Gastrocnemius medialis (tissue), 4 donors: ENCODE data around the gene ACHE. TPM values are rescaled to one million over a fixed set of nuclear protein-coding genes. Genes with fewer than 3 reads are reported as not detected.

ENCODE experiments used
- ATAC-seq, 2 donors: fragments of 150-250 bp; one replicate each; pipeline ENCODE4 v1.9.1; 2016
- DNase-seq, 2 donors: peaks; one replicate each; pipeline ENCODE4 v3.0.0-alpha.2; 2019
- H3K27ac ChIP-seq, 4 donors: fragments of 200-600 bp; sonication (generic); 1 replicate in 1 of 4; 2 replicates in 3 of 4; pipeline ENCODE4 v1.5.1; 2016 to 2018; ENCODE audit warnings: mild to moderate bottlenecking in 2 of 4, moderate library complexity in 1 of 4
- H3K27me3 ChIP-seq, 3 donors: fragments of 200-600 bp; sonication (generic) in 2 of 3; 1 replicate in 1 of 3; 2 replicates in 2 of 3; pipeline versions ENCODE4 v1.5.1 to v1.6.0; 2016 to 2019; ENCODE audit warnings: mild to moderate bottlenecking in 1 of 3, moderate library complexity in 1 of 3
- H3K36me3 ChIP-seq, 2 donors: fragments of 200-600 bp; sonication (generic) in 1 of 2; one replicate each; pipeline ENCODE4 v1.5.1; 2017 to 2018
- H3K4me1 ChIP-seq, 2 donors: fragments of 200-600 bp; sonication (generic) in 1 of 2; one replicate each; pipeline ENCODE4 v1.5.1; 2016 to 2017; ENCODE audit warnings: mild to moderate bottlenecking in 2 of 2
- H3K4me3 ChIP-seq, 4 donors: fragments of 200-600 bp; sonication (generic) in 3 of 4; 1 replicate in 1 of 4; 2 replicates in 3 of 4; pipeline ENCODE4 v1.5.1; 2016 to 2019; ENCODE audit warnings: mild to moderate bottlenecking in 2 of 4
- H3K9me3 ChIP-seq, 3 donors: fragments of 200-600 bp; sonication (generic) in 2 of 3; 1 replicate in 1 of 3; 2 replicates in 2 of 3; pipeline ENCODE4 v1.5.1; 2016 to 2019
- POLR2A ChIP-seq, 2 donors: fragments of 450-650 bp; IDR thresholded peaks; one replicate each; pipeline ENCODE4 v1.6.1; 2017; ENCODE audit warnings: antibody characterized with exemption in 2 of 2, mild to moderate bottlenecking in 2 of 2, moderate library complexity in 2 of 2
- in situ Hi-C, 4 donors: fragments of 200-750 bp; cut with MboI; loops; one replicate each; pipeline versions ENCODE4 v1.15.0 to v1.8.0; 2017; ENCODE audit warnings: low sequenced_read_pairs in 4 of 4
- intact Hi-C: fragments of 100-400 bp; cut with DNase I; formaldehyde crosslinking; loops from one replicate; pipeline ENCODE4 v1.15.1; 2023; ENCODE audit warnings: low total_unique reads
- total RNA-seq, 4 donors: library from RNA; depleted of rRNA; stranded (reverse); fragments of >200 nt; gene quantifications; one replicate each; pipeline versions ENCODE4 v1.1.0 to v1.2.3, GENCODE V29; 2016
- TF ChIP-seq, protein P1 (sequence below), 5 experiments: fragments of 450-650 bp in 3 of 5; fragments of 200-600 bp in 2 of 5; sonication (generic) in 2 of 5; IDR thresholded peaks in 4 of 5; conservative IDR thresholded peaks in 1 of 5; 1 replicate in 4 of 5; 2 replicates in 1 of 5; pipeline ENCODE4 v1.5.1; 2016 to 2019; ENCODE audit warnings: antibody characterized with exemption in 5 of 5, mild to moderate bottlenecking in 3 of 5, moderate library complexity in 3 of 5

ACHE gene
- total RNA-seq, 4 donors from 2014 or later = 6.5 to 59.5 (median 11.4) TPM

DNA sequence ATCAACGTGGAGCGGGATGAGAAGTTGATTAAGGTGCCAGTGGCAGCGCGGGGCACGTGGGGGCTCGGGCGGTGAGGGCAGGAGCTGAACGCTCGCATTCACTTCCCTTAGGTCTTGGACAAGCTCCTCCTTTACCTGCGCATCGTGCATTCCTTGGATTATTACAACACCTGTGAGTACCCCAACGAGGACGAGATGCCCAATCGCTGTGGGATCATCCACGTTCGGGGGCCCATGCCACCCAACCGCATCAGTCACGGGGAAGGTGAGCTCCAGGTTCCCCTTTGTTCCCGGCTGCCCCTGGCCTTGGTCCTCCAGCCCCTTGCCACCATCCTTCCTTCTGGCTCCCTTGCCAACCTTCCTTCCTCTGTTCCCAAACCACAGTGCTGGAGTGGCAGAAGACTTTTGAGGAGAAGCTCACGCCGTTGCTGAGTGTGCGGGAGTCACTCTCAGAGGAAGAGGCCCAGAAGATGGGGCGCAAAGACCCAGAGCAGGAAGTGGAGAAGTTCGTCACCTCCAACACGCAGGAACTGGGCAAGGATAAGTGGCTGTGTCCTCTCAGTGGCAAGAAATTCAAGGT lies 8.7 kb downstream of the ACHE start:
- H3K4me3 ChIP-seq = no peak overlapping the region
- in situ Hi-C loops = no loop called here

DNA sequence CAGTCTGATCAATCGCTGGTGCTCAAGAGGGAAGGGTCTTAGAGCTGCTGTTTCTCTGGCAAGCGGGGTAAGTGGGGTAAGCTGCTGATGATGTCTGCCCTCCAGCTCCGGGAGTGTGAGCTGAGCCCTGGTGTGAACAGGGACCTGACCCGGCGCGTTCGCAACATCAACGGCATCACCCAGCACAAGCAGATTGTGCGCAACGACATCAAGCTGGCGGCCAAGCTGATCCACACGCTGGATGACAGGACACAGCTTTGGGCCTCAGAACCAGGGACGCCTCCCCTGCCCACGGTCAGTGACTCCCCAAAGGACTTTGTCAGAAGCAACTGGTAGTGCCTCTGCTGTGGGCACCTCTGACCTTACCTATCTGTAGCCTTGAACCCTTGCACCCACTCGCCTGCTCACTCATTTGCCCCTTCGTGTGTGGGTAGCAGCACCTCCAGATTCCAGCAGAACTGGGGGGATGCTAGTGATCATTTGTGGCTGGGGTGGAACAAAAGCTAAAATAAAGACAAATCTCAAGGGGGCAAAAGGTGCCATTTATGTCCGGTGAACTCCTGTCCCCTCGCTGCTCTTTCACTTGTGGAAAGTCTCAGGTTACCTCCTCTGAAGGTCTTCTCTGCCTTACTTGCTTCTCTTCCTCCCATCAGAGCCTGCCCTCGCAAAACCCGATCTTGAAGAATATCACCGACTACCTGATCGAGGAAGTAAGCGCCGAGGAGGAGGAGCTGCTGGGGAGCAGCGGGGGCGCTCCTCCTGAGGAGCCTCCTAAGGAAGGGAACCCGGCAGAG lies 9.3 kb downstream of the ACHE start:
- Histone ChIP-seq H3K27me3 (no peaks in the 10 kb centered on the region), H3K27ac (peak overlapping the region in 1 of 4 donors; percentile 95), H3K4me3 (no peak overlapping the region), H3K4me1 (peaks cover 14 to 30% of the 10 kb centered on the region in 2 donors), H3K9me3 (no peaks in the 10 kb centered on the region), H3K36me3 (peaks cover 0 to 73% of the 10 kb centered on the region in 2 donors)
- no peak for ATAC-seq
- intact Hi-C loops (no loop called here), in situ Hi-C loops (no loop called here)
- no peak for DNase-seq
- no peak for TF ChIP-seq POLR2A (IDR thresholded peaks at IDR 0.05)
- TF ChIP-seq, protein P1, sequence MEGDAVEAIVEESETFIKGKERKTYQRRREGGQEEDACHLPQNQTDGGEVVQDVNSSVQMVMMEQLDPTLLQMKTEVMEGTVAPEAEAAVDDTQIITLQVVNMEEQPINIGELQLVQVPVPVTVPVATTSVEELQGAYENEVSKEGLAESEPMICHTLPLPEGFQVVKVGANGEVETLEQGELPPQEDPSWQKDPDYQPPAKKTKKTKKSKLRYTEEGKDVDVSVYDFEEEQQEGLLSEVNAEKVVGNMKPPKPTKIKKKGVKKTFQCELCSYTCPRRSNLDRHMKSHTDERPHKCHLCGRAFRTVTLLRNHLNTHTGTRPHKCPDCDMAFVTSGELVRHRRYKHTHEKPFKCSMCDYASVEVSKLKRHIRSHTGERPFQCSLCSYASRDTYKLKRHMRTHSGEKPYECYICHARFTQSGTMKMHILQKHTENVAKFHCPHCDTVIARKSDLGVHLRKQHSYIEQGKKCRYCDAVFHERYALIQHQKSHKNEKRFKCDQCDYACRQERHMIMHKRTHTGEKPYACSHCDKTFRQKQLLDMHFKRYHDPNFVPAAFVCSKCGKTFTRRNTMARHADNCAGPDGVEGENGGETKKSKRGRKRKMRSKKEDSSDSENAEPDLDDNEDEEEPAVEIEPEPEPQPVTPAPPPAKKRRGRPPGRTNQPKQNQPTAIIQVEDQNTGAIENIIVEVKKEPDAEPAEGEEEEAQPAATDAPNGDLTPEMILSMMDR (IDR thresholded peaks at IDR 0.05 in 4 of 5, conservative IDR thresholded peaks at IDR 0.05 in 1 of 5) = no peak

More for the DNA sequence above, 8.7 kb downstream of the ACHE start:
- H3K4me1 ChIP-seq = peaks cover 14 to 30% of the 10 kb centered on the region in 2 donors
- H3K27me3 ChIP-seq = no peaks in the 10 kb centered on the region
- peaks cover 0 to 66% of the 10 kb centered on the region in 2 donors for H3K36me3 ChIP-seq
- no peak for DNase-seq
- ATAC-seq = no peak
- H3K27ac ChIP-seq = peak overlapping the region in 3 of 4 donors; percentile 32 to 96 (median 95)
- intact Hi-C loops = no loop called here
- TF ChIP-seq POLR2A (IDR thresholded peaks at IDR 0.05) = no peak
- TF ChIP-seq, protein P1 (IDR thresholded peaks at IDR 0.05 in 4 of 5, conservative IDR thresholded peaks at IDR 0.05 in 1 of 5) = no peak
- H3K9me3 ChIP-seq = no peaks in the 10 kb centered on the region

DNA sequence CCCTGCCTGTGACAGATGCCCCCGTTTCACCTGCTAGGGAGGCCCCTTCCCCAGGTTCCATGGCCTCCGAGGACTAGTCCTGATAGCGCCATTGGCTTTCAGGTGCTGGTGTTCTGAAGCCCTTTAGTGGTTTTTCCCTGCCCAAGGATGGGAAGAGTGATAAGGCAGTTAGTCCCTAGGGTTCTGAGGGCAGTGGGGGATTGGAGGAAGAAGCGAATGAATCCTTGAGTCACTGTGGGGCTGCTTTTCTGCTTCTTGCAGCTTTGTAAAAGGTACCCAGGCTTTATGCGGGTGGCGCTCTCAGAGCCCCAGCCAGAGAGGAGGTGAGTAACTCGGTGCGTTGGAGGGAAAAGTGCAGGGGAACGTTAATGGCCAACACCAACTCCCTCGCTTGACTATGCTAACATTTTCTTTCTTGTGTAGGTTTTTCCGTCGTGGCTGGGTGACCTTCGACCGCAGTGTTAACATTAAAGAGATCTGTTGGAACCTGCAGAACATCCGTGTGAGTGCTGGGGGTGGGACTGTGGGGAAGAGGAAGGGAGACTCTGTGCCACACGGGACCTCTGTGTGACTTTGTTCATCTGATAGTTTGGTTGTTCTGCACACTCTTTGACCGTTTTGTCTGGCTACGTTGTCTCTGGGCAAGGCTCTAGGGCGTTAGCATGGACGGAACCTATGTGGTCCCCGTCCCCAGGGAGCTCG lies 10.1 kb downstream of the ACHE start:
- TF ChIP-seq POLR2A (IDR thresholded peaks at IDR 0.05) = no peak
- TF ChIP-seq, protein P1 (IDR thresholded peaks at IDR 0.05 in 4 of 5, conservative IDR thresholded peaks at IDR 0.05 in 1 of 5) = no peak
- no peak for ATAC-seq
- Histone ChIP-seq H3K36me3 (peaks cover 0 to 80% of the 10 kb centered on the region in 2 donors), H3K9me3 (no peaks in the 10 kb centered on the region), H3K4me3 (no peak overlapping the region), H3K27me3 (no peaks in the 10 kb centered on the region), H3K27ac (no peak overlapping the region), H3K4me1 (peaks cover 14 to 22% of the 10 kb centered on the region in 2 donors)
- intact Hi-C loops = no loop called here
- DNase-seq = no peak
- in situ Hi-C loops = no loop called here

DNA sequence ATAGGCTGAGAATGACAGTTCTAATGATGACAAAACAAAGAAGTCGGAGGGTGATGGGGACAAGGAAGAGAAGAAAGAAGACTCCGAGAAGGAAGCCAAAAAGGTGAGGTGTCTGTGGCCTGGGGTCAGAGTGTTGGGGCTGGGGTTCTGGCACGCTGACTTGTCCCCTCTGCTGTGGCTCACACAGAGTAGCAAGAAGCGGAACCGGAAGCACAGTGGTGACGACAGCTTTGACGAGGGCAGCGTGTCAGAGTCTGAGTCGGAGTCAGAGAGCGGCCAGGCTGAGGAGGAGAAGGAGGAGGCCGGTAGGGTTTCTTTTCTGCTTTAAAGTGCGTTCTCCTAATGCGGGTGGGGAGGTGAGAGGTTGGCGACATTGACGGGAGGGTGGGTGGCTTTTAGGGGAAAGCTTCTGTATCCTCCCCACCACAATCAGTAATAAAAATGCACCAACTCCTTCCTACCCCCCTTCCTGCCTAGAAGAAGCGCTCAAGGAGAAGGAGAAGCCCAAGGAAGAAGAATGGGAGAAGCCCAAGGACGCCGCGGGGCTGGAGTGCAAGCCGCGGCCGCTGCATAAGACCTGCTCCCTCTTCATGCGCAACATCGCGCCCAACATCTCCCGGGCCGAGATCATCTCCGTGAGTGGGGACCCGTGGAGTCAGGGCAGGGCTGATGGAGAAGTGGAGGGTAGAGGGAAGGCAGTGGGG lies 10.8 kb downstream of the ACHE start:
- H3K4me1 ChIP-seq = peaks cover 16% of the 10 kb centered on the region in 2 donors
- H3K36me3 ChIP-seq = peaks cover 0 to 85% of the 10 kb centered on the region in 2 donors
- TF ChIP-seq POLR2A (IDR thresholded peaks at IDR 0.05) = no peak
- TF ChIP-seq, protein P1 (IDR thresholded peaks at IDR 0.05 in 4 of 5, conservative IDR thresholded peaks at IDR 0.05 in 1 of 5) = no peak
- DNase-seq (no peak), ATAC-seq (no peak)
- no peaks in the 10 kb centered on the region for H3K27me3 ChIP-seq
- intact Hi-C loops (no loop called here), in situ Hi-C loops (no loop called here)
- H3K27ac ChIP-seq = no peak overlapping the region
- H3K9me3 ChIP-seq = no peaks in the 10 kb centered on the region
- H3K4me3 ChIP-seq = no peak overlapping the region
